ENCODE data around the gene ZNF580. TPM values are rescaled to one million over a fixed set of nuclear protein-coding genes. Genes with fewer than 3 reads are reported as not detected.
A peak's percentile ranks its signal among the peaks of the same experiment; 100 is the strongest.

Gene ZNF580
- total and polyA plus RNA-seq, 5 donors from 2014 or later: 14.3 to 30.8 (median 17.2) TPM

DNA sequence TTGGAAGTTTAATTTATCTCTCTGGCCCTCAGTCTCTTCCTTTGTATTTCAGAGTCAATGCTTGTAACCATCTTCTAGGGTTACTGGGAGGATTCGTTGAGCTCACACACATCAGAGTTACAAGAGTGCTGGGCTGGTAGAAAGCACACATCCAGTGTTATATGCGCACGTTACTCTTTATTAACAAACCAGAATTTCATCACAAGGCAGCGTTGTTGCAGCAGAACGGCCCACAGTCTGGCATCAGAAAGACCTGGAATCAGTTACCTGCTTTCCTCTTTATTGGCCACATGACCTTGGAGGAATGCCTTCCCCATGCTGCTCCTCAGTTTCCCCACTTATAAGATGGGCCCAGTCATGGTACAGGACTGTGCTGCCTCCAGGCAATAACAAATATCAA lies 31.5 kb upstream of the ZNF580 start:
- Mint-ChIP-seq H3K27me3 (no peaks in the 10 kb centered on the region), H3K4me1 (peaks cover 15 to 77% (median 48%) of the 10 kb centered on the region in 4 donors), H3K4me3 (peak overlapping the region in 2 of 4 donors; percentile 12 to 17), H3K27ac (no peak overlapping the region), H3K9me3 (peaks cover 0 to 2% (median 0%) of the 10 kb centered on the region in 7 donors), H3K36me3 (peaks cover 33% of the 10 kb centered on the region)
- Histone ChIP-seq H3K27me3 (ENCODE audit: control insufficient read depth, insufficient read depth, low read length) (no peaks in the 10 kb centered on the region), H3K4me1 (ENCODE audit: control insufficient read depth, insufficient read depth, low read length, poor library complexity, severe bottlenecking) (peaks cover 20% of the 10 kb centered on the region), H3K9me3 (ENCODE audit: control insufficient read depth in 2 of 2, low read length in 2 of 2) (no peaks in the 10 kb centered on the region), H3K27ac (ENCODE audit: insufficient read depth, low read length, poor library complexity, severe bottlenecking) (no peak overlapping the region), H3K4me3 (ENCODE audit: low read depth, low read length) (no peak overlapping the region), H3K36me3 (ENCODE audit: control insufficient read depth, insufficient read depth, low read length) (peaks cover 15% of the 10 kb centered on the region)
- no peak for DNase-seq
- no peak for ATAC-seq (ENCODE audit: low read depth in 2 of 2)

DNA sequence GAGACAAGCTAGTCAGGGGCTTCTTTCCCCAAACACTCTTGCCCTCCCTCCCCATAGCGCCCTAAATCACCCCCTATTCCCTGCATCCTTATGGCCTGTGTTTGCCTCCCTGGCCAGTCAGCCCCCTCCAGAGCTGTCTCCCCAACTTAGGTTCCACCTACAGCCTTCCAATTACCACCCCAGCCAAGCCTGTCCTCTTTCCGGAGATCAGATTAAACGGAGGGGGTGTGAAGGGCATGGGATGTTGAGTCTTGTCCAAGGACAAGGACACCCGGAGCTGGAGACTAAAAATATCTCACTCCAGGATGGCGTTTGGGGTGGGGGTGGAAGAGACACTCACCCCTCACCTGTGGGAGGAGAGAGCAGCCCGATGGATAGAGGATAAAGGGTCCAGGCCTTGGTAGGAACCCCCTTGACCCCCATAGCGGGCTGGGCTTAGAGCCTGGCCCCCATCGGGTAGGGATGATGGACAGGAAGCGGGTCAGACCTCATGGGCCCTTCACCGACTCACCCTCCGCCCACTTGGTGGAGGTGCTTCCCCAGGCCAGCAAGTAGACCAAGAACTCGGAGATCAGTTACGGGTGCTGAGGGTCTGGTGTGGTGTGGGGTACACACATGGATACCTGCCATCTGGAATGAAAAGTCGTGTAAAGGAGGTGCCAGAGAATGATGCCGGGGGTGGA lies 29.4 kb upstream of the ZNF580 start:
- Mint-ChIP-seq H3K9me3 (peaks cover 0 to 2% (median 0%) of the 10 kb centered on the region in 7 donors), H3K36me3 (peaks cover 33% of the 10 kb centered on the region), H3K27me3 (no peaks in the 10 kb centered on the region), H3K4me3 (peak overlapping the region in 1 of 4 donors; percentile 41), H3K4me1 (peaks cover 12 to 61% (median 35%) of the 10 kb centered on the region in 4 donors), H3K27ac (peak overlapping the region in 1 of 3 donors; percentile 56)
- ATAC-seq (ENCODE audit: low read depth in 2 of 2) (no peak), DNase-seq (no peak)
- H3K4me1 ChIP-seq (ENCODE audit: control insufficient read depth, insufficient read depth, low read length, poor library complexity, severe bottlenecking): peaks cover 5% of the 10 kb centered on the region
- no peak overlapping the region for H3K27ac ChIP-seq (ENCODE audit: insufficient read depth, low read length, poor library complexity, severe bottlenecking)
- peaks cover 15% of the 10 kb centered on the region for H3K36me3 ChIP-seq (ENCODE audit: control insufficient read depth, insufficient read depth, low read length)
- no peak overlapping the region for H3K4me3 ChIP-seq (ENCODE audit: low read depth, low read length)
- H3K9me3 ChIP-seq (ENCODE audit: control insufficient read depth in 2 of 2, low read length in 2 of 2): no peaks in the 10 kb centered on the region
- no peaks in the 10 kb centered on the region for H3K27me3 ChIP-seq (ENCODE audit: control insufficient read depth, insufficient read depth, low read length)

DNA sequence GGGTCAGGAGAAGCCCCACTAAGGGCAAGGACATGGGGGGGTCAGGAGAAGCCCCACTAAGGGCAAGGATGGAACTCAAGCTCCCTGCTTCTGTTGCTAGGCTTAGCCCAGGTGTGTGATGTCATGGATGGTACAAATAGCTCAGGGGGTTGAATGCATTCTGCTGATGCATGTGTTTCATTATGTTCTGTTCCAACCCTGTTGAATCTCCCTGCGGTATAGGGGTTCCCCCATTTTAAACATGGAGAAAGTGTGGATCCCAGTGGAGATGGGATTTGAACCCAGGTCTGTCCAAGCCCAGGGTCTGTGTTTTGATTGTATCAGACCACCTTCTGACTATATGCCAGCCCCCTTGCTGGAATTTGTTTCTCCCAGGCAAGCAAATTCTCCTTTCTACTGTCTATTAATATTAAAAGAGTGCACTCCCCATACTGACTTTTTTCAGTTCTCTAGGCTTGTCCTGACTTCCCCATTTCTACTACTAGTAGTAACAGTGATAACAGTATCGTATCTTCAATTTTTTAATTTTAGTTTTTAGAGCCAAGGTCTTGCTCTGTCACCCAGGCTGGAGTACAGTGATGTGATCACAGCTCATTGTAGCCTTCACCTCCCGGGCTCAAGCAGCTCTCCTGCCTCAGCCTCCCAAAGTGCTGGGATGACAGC lies 28.7 kb upstream of the ZNF580 start:
- peaks cover 28% of the 10 kb centered on the region for H3K36me3 Mint-ChIP-seq
- no peak overlapping the region for H3K4me3 Mint-ChIP-seq
- Histone ChIP-seq H3K36me3 (ENCODE audit: control insufficient read depth, insufficient read depth, low read length) (peaks cover 15% of the 10 kb centered on the region), H3K27ac (ENCODE audit: insufficient read depth, low read length, poor library complexity, severe bottlenecking) (no peak overlapping the region), H3K4me3 (ENCODE audit: low read depth, low read length) (no peak overlapping the region), H3K9me3 (ENCODE audit: control insufficient read depth in 2 of 2, low read length in 2 of 2) (no peaks in the 10 kb centered on the region), H3K4me1 (ENCODE audit: control insufficient read depth, insufficient read depth, low read length, poor library complexity, severe bottlenecking) (no peaks in the 10 kb centered on the region), H3K27me3 (ENCODE audit: control insufficient read depth, insufficient read depth, low read length) (no peaks in the 10 kb centered on the region)
- H3K27ac Mint-ChIP-seq: peak overlapping the region in 2 of 3 donors; percentile 21 to 79
- no peak for ATAC-seq (ENCODE audit: low read depth in 2 of 2)
- no peak for DNase-seq
- no peaks in the 10 kb centered on the region for H3K27me3 Mint-ChIP-seq
- peaks cover 6 to 56% (median 28%) of the 10 kb centered on the region in 4 donors for H3K4me1 Mint-ChIP-seq
- peaks cover 0 to 2% (median 0%) of the 10 kb centered on the region in 7 donors for H3K9me3 Mint-ChIP-seq

DNA sequence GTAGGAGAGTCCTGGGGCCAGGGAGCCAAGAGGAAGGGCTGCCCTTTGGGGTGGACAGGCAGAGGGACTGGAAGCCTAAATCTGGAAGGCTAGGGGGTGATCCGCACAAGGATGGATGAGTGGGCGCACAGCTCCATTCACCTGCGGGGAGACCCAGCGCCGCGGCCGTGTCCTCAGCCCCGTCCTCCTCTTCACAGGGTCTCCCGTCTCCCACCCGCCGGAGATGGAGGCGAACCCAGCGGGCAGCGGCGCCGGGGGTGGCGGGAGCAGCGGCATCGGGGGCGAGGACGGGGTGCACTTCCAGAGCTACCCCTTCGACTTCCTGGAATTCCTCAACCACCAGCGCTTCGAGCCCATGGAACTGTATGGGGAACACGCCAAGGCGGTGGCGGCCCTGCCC lies 27.4 kb upstream of the ZNF580 start:
- Mint-ChIP-seq H3K4me1 (peaks cover 0 to 46% (median 24%) of the 10 kb centered on the region in 4 donors), H3K4me3 (no peak overlapping the region), H3K27ac (no peak overlapping the region), H3K9me3 (peaks cover 0 to 2% (median 0%) of the 10 kb centered on the region in 7 donors), H3K27me3 (no peaks in the 10 kb centered on the region), H3K36me3 (peaks cover 29% of the 10 kb centered on the region)
- no peaks in the 10 kb centered on the region for H3K9me3 ChIP-seq (ENCODE audit: control insufficient read depth in 2 of 2, low read length in 2 of 2)
- ATAC-seq (ENCODE audit: low read depth in 2 of 2): no peak
- no peak overlapping the region for H3K27ac ChIP-seq (ENCODE audit: insufficient read depth, low read length, poor library complexity, severe bottlenecking)
- no peaks in the 10 kb centered on the region for H3K4me1 ChIP-seq (ENCODE audit: control insufficient read depth, insufficient read depth, low read length, poor library complexity, severe bottlenecking)
- peaks cover 12% of the 10 kb centered on the region for H3K36me3 ChIP-seq (ENCODE audit: control insufficient read depth, insufficient read depth, low read length)
- no peak for DNase-seq
- H3K4me3 ChIP-seq (ENCODE audit: low read depth, low read length): no peak overlapping the region
- H3K27me3 ChIP-seq (ENCODE audit: control insufficient read depth, insufficient read depth, low read length): no peaks in the 10 kb centered on the region

DNA sequence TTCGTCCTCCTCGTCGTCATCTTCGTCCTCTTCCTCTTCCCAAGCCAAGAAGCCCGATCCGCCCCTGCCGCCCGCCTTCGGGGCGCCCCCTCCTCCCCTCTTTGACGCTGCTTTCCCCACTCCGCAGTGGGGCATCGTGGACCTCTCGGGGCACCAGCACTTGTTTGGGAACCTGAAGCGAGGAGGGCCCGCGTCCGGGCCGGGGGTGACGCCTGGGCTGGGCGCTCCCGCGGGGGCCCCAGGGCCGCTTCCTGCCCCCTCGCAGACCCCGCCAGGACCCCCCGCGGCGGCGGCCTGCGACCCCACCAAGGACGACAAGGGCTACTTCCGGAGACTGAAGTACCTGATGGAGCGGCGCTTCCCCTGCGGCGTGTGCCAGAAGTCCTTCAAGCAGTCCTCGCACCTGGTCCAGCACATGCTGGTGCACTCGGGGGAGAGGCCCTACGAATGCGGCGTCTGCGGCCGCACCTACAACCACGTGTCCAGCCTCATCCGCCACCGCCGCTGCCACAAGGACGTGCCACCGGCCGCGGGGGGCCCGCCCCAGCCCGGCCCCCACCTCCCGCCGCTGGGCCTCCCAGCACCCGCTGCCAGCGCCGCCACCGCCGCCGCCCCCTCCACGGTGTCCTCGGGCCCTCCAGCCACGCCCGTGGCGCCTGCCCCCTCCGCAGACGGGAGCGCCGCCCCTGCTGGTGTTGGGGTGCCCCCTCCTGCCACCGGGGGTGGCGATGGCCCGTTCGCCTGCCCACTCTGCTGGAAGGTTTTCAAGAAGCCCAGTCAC lies 26.7 kb upstream of the ZNF580 start:
- no peaks in the 10 kb centered on the region for H3K4me1 ChIP-seq (ENCODE audit: control insufficient read depth, insufficient read depth, low read length, poor library complexity, severe bottlenecking)
- Mint-ChIP-seq H3K4me1 (peaks cover 0 to 40% (median 22%) of the 10 kb centered on the region in 4 donors), H3K27ac (no peak overlapping the region), H3K27me3 (no peaks in the 10 kb centered on the region), H3K36me3 (peaks cover 26% of the 10 kb centered on the region), H3K9me3 (peaks cover 0 to 2% (median 0%) of the 10 kb centered on the region in 7 donors), H3K4me3 (no peak overlapping the region)
- no peak overlapping the region for H3K27ac ChIP-seq (ENCODE audit: insufficient read depth, low read length, poor library complexity, severe bottlenecking)
- ATAC-seq (ENCODE audit: low read depth in 2 of 2) (no peak), DNase-seq (no peak)
- H3K27me3 ChIP-seq (ENCODE audit: control insufficient read depth, insufficient read depth, low read length): no peaks in the 10 kb centered on the region
- no peaks in the 10 kb centered on the region for H3K9me3 ChIP-seq (ENCODE audit: control insufficient read depth in 2 of 2, low read length in 2 of 2)
- no peak overlapping the region for H3K4me3 ChIP-seq (ENCODE audit: low read depth, low read length)
- peaks cover 12% of the 10 kb centered on the region for H3K36me3 ChIP-seq (ENCODE audit: control insufficient read depth, insufficient read depth, low read length)

DNA sequence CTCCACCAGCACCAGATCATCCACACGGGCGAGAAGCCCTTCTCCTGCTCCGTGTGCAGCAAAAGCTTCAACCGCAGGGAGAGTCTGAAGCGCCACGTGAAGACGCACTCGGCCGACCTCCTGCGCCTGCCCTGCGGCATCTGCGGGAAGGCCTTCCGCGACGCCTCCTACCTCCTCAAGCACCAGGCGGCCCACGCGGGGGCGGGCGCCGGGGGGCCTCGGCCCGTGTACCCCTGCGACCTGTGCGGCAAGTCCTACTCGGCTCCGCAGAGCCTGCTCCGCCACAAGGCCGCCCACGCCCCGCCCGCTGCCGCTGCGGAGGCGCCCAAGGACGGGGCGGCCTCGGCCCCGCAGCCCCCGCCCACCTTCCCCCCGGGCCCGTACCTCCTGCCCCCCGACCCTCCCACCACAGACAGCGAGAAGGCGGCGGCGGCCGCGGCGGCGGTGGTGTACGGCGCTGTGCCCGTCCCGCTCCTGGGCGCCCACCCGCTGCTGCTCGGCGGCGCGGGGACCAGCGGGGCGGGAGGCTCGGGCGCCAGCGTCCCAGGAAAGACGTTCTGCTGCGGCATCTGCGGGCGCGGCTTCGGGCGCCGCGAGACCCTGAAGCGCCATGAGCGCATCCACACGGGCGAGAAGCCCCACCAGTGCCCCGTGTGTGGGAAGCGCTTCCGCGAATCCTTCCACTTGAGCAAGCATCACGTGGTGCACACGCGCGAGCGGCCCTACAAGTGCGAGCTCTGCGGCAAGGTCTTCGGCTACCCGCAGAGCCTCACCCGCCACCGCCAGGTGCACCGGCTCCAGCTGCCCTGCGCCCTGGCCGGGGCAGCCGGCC lies 25.9 kb upstream of the ZNF580 start:
- ATAC-seq (ENCODE audit: low read depth in 2 of 2) (no peak), DNase-seq (no peak)
- no peaks in the 10 kb centered on the region for H3K4me1 ChIP-seq (ENCODE audit: control insufficient read depth, insufficient read depth, low read length, poor library complexity, severe bottlenecking)
- H3K36me3 ChIP-seq (ENCODE audit: control insufficient read depth, insufficient read depth, low read length): peaks cover 4% of the 10 kb centered on the region
- Mint-ChIP-seq H3K27ac (no peak overlapping the region), H3K4me1 (peaks cover 0 to 38% (median 19%) of the 10 kb centered on the region in 4 donors), H3K27me3 (no peaks in the 10 kb centered on the region), H3K4me3 (no peak overlapping the region), H3K36me3 (peaks cover 18% of the 10 kb centered on the region), H3K9me3 (peaks cover 0 to 2% (median 0%) of the 10 kb centered on the region in 7 donors)
- no peak overlapping the region for H3K27ac ChIP-seq (ENCODE audit: insufficient read depth, low read length, poor library complexity, severe bottlenecking)
- H3K27me3 ChIP-seq (ENCODE audit: control insufficient read depth, insufficient read depth, low read length): no peaks in the 10 kb centered on the region
- H3K9me3 ChIP-seq (ENCODE audit: control insufficient read depth in 2 of 2, low read length in 2 of 2): no peaks in the 10 kb centered on the region
- no peak overlapping the region for H3K4me3 ChIP-seq (ENCODE audit: low read depth, low read length)
